ENCODE results near the gene PRLR. TPM values are rescaled to one million over a fixed set of nuclear protein-coding genes. Genes with fewer than 3 reads are reported as not detected.

The PRLR gene
- total and polyA plus RNA-seq, 11 donors: 0.08 to 2.2 (median 0.57) TPM

- DNase-seq: no peak
- H3K4me3 ChIP-seq: no peak overlapping the region
- no peak for ATAC-seq
- H3K4me1 ChIP-seq: no peaks in the 10 kb centered on the region
- no peaks in the 10 kb centered on the region for H3K9me3 ChIP-seq
- TF ChIP-seq CTCF (IDR thresholded peaks at IDR 0.05): no peak
- no peak for TF ChIP-seq POLR2A (IDR thresholded peaks at IDR 0.05)
- 88 to 94% (median 89%) methylated on average over 4 of the region's 4 CpGs for WGBS, 4 donors
- H3K36me3 ChIP-seq: no peaks in the 10 kb centered on the region
- no peak overlapping the region for H3K27ac ChIP-seq
- H3K27me3 ChIP-seq: no peaks in the 10 kb centered on the region
- intact Hi-C loops (cut with DNase I): no loop called here
These were observed 88.5 kb downstream of the PRLR start for GRCh38 chr5:35141739-35142138.

- H3K4me1 ChIP-seq: no peaks in the 10 kb centered on the region
- ATAC-seq: no peak
- peaks cover 0 to 3% (median 0%) of the 10 kb centered on the region in 9 donors for H3K27me3 ChIP-seq
- H3K27ac ChIP-seq: no peak overlapping the region
- no peaks in the 10 kb centered on the region for H3K9me3 ChIP-seq
- WGBS, 4 donors: 86 to 97% (median 93%) methylated on average over 1 of the region's 1 CpG
- H3K36me3 ChIP-seq: no peaks in the 10 kb centered on the region
- TF ChIP-seq CTCF (IDR thresholded peaks at IDR 0.05) (no peak), POLR2A (IDR thresholded peaks at IDR 0.05) (no peak)
- DNase-seq: no peak
- H3K4me3 ChIP-seq: no peak overlapping the region
- intact Hi-C loops (cut with DNase I): no loop called here
These were observed 92.1 kb downstream of the PRLR start for GRCh38 chr5:35138232-35138631.

- no peaks in the 10 kb centered on the region for H3K9me3 ChIP-seq
- 62 to 65% (median 63%) methylated on average over 4 of the region's 4 CpGs for WGBS, 4 donors
- TF ChIP-seq CTCF (IDR thresholded peaks at IDR 0.05): no peak
- no peak for TF ChIP-seq POLR2A (IDR thresholded peaks at IDR 0.05)
- no peak for ATAC-seq
- no peaks in the 10 kb centered on the region for H3K4me1 ChIP-seq
- H3K36me3 ChIP-seq: no peaks in the 10 kb centered on the region
- intact Hi-C loops (cut with DNase I): no loop called here
- H3K27me3 ChIP-seq: peaks cover 0 to 3% (median 0%) of the 10 kb centered on the region in 9 donors
- no peak overlapping the region for H3K27ac ChIP-seq
- no peak for DNase-seq
- no peak overlapping the region for H3K4me3 ChIP-seq
These were observed 93.9 kb downstream of the PRLR start for GRCh38 chr5:35136386-35136785.

GRCh38 chr5:35135239-35135700 is 95.0 kb downstream of the PRLR start:
- Histone ChIP-seq H3K36me3 (no peaks in the 10 kb centered on the region), H3K4me3 (no peak overlapping the region), H3K27ac (no peak overlapping the region), H3K9me3 (peaks cover 0 to 4% (median 0%) of the 10 kb centered on the region in 12 donors), H3K4me1 (no peaks in the 10 kb centered on the region), H3K27me3 (peaks cover 0 to 3% (median 0%) of the 10 kb centered on the region in 9 donors)
- TF ChIP-seq POLR2A (IDR thresholded peaks at IDR 0.05): no peak
- TF ChIP-seq CTCF (IDR thresholded peaks at IDR 0.05): no peak
- ATAC-seq (no peak), DNase-seq (no peak)
- intact Hi-C loops (cut with DNase I): no loop called here
- WGBS, 4 donors: 78 to 85% (median 83%) methylated on average over 9 of the region's 9 CpGs

Data from heart left ventricle (tissue), 16 donors.